Neural progenitor cell (in vitro differentiated cells): Measurements from ENCODE around the gene DNAH14.

Experiments
- CTCF ChIP-seq: fragments of 200-600 bp; sonication (generic); IDR thresholded peaks from 2 replicates; pipeline ENCODE4 v1.5.1; 2017; ENCODE audit warnings: antibody characterized with exemption, mild to moderate bottlenecking
- EZH2 ChIP-seq: fragments of 200-600 bp; sonication (generic); IDR thresholded peaks from 2 replicates; pipeline ENCODE4 v1.6.1; 2017; ENCODE audit warnings: antibody characterized with exemption, mild to moderate bottlenecking, moderate library complexity
- EZH2phosphoT487 ChIP-seq: fragments of 200-600 bp; sonication (generic); IDR thresholded peaks from 2 replicates; pipeline ENCODE4 v1.6.1; 2017; ENCODE audit warnings: antibody characterized with exemption

DNA sequence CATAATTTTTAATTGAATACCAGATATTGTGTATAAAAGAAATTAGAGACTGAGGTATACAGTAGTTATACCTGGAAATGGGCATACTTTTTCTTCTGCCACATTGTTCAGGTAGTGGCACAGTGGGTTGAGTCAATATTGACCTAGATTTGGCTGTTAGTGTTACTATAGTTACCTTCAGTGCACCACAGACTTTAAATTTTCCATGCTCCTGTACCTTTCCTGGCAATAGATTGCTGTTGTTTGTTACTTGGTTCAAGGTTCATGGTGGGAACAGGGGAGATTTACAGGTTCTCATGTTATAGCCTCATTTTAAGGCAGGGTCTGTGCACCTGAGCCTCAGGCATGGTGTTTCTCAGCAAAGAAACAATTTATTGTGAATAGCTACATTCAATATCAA is 279.7 kb downstream of the DNAH14 start:
- TF ChIP-seq CTCF (no peak), EZH2phosphoT487 (no peak), EZH2 (no peak)
